DOHH2 (cell line): ENCODE data around the gene ABCF1.

Experiments
- H3F3A ChIP-seq: fragments of 200-600 bp; sonication (generic), shearing (Covaris generic); 2 replicates; pipeline ENCODE4 v1.6.0; 2016; ENCODE audit warnings: antibody characterized with exemption, mild to moderate bottlenecking; ENCODE audit not compliant: control insufficient read depth, insufficient read depth
- H3K27ac ChIP-seq: fragments of 200-600 bp; sonication (generic); 2 replicates; pipeline ENCODE4 v1.5.1; 2014; ENCODE audit warnings: low read depth, mild to moderate bottlenecking, low read length, moderate library complexity
- H3K27me3 ChIP-seq: fragments of 200-600 bp; sonication (generic); 2 replicates; pipeline ENCODE4 v1.6.1; 2014; ENCODE audit warnings: mild to moderate bottlenecking, low read length, mixed read lengths; ENCODE audit not compliant: control insufficient read depth
- H3K36me3 ChIP-seq: fragments of 200-600 bp; sonication (generic); 2 replicates; pipeline ENCODE4 v1.6.1; 2014; ENCODE audit warnings: mild to moderate bottlenecking, low read length, moderate library complexity, mixed read lengths; ENCODE audit not compliant: control insufficient read depth
- H3K4me1 ChIP-seq: fragments of 200-600 bp; sonication (generic); 2 replicates; pipeline ENCODE4 v1.6.1; 2014; ENCODE audit warnings: mild to moderate bottlenecking, low read length, mixed read lengths; ENCODE audit not compliant: control insufficient read depth
- H3K4me2 ChIP-seq: fragments of 200-600 bp; sonication (generic); 2 replicates; pipeline ENCODE4 v1.6.0; 2014; ENCODE audit warnings: mild to moderate bottlenecking, low read length, moderate library complexity
- H3K4me3 ChIP-seq: fragments of 200-600 bp; sonication (generic); 2 replicates; pipeline ENCODE4 v1.5.1; 2014; ENCODE audit warnings: mild to moderate bottlenecking, low read length, mixed read lengths
- H3K79me2 ChIP-seq: fragments of 200-600 bp; sonication (generic); 2 replicates; pipeline ENCODE4 v1.6.1; 2014; ENCODE audit warnings: mild to moderate bottlenecking, low read length, mixed read lengths; ENCODE audit not compliant: control insufficient read depth
- H3K9me2 ChIP-seq: fragments of 200-600 bp; sonication (generic); replicated peaks from 2 replicates; pipeline ENCODE4 v1.6.1; 2014; ENCODE audit warnings: mild to moderate bottlenecking, low read length, mixed read lengths; ENCODE audit not compliant: control insufficient read depth
- H3K9me3 ChIP-seq: fragments of 200-600 bp; sonication (generic); 2 replicates; pipeline ENCODE4 v1.6.1; 2014; ENCODE audit warnings: antibody characterized with exemption, low read length, mixed read lengths; ENCODE audit not compliant: control insufficient read depth, insufficient read depth
- H4K20me1 ChIP-seq: fragments of 200-600 bp; sonication (generic); 2 replicates; pipeline ENCODE4 v1.6.0; 2014; ENCODE audit warnings: low read depth, mild to moderate bottlenecking, antibody characterized with exemption, low read length, moderate library complexity; ENCODE audit not compliant: control insufficient read depth, insufficient read depth
- EZH2phosphoT487 ChIP-seq: fragments of 200-600 bp; sonication (generic); IDR thresholded peaks from 2 replicates; pipeline ENCODE4 v1.6.1; 2017; ENCODE audit warnings: borderline replicate concordance, mild to moderate bottlenecking, antibody characterized with exemption, low read length, moderate library complexity, mixed read lengths
- TF ChIP-seq, protein P1 (sequence below): fragments of 200-600 bp; sonication (generic); IDR thresholded peaks from one replicate; pipeline ENCODE4 v1.5.1; 2014; ENCODE audit warnings: antibody characterized with exemption, mild to moderate bottlenecking, low read depth, low read length; ENCODE audit not compliant: poor library complexity, severe bottlenecking

The ABCF1 gene

GRCh38 chr6:30544666-30545272 lies 26.5 kb upstream of the ABCF1 start:
- TF ChIP-seq, protein P1, sequence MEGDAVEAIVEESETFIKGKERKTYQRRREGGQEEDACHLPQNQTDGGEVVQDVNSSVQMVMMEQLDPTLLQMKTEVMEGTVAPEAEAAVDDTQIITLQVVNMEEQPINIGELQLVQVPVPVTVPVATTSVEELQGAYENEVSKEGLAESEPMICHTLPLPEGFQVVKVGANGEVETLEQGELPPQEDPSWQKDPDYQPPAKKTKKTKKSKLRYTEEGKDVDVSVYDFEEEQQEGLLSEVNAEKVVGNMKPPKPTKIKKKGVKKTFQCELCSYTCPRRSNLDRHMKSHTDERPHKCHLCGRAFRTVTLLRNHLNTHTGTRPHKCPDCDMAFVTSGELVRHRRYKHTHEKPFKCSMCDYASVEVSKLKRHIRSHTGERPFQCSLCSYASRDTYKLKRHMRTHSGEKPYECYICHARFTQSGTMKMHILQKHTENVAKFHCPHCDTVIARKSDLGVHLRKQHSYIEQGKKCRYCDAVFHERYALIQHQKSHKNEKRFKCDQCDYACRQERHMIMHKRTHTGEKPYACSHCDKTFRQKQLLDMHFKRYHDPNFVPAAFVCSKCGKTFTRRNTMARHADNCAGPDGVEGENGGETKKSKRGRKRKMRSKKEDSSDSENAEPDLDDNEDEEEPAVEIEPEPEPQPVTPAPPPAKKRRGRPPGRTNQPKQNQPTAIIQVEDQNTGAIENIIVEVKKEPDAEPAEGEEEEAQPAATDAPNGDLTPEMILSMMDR, result peak; percentile 68
- no peak for TF ChIP-seq EZH2phosphoT487
- no peaks in the 10 kb centered on the region for H3K79me2 ChIP-seq
- H3K27ac ChIP-seq, result no peak overlapping the region
- H3K4me3 ChIP-seq, result no peak overlapping the region
- H4K20me1 ChIP-seq, result no peaks in the 10 kb centered on the region
- no peaks in the 10 kb centered on the region for H3K27me3 ChIP-seq
- no peaks in the 10 kb centered on the region for H3K9me3 ChIP-seq
- H3K4me2 ChIP-seq, result no peak overlapping the region
- peaks cover 4% of the 10 kb centered on the region for H3F3A ChIP-seq
- peaks cover 37% of the 10 kb centered on the region for H3K36me3 ChIP-seq
- peaks cover 21% of the 10 kb centered on the region for H3K4me1 ChIP-seq
- no peaks in the 10 kb centered on the region for H3K9me2 ChIP-seq

- Histone ChIP-seq H3K9me3 (no peaks in the 10 kb centered on the region), H3K79me2 (no peaks in the 10 kb centered on the region), H4K20me1 (no peaks in the 10 kb centered on the region), H3K4me1 (peaks cover 13% of the 10 kb centered on the region), H3K36me3 (peaks cover 56% of the 10 kb centered on the region), H3K27me3 (no peaks in the 10 kb centered on the region), H3K27ac (no peak overlapping the region), H3K4me2 (no peak overlapping the region), H3K9me2 (no peaks in the 10 kb centered on the region), H3F3A (peaks cover 4% of the 10 kb centered on the region; the same call in 1 of the 2 replicates), H3K4me3 (no peak overlapping the region)
- TF ChIP-seq, protein P1, result no peak
- no peak for TF ChIP-seq EZH2phosphoT487
Measured at GRCh38 chr6:30547454-30547853, 23.8 kb upstream of the ABCF1 start.

- peaks cover 7% of the 10 kb centered on the region for H3K4me1 ChIP-seq
- H3F3A ChIP-seq, result peaks cover 4% of the 10 kb centered on the region; the same call in 1 of the 2 replicates
- H3K4me2 ChIP-seq, result no peak overlapping the region
- H3K36me3 ChIP-seq, result peaks cover 65% of the 10 kb centered on the region
- TF ChIP-seq EZH2phosphoT487, result no peak
- TF ChIP-seq, protein P1, result no peak
- no peak overlapping the region for H3K27ac ChIP-seq
- H4K20me1 ChIP-seq, result no peaks in the 10 kb centered on the region
- H3K9me3 ChIP-seq, result no peaks in the 10 kb centered on the region
- H3K79me2 ChIP-seq, result no peaks in the 10 kb centered on the region
- H3K4me3 ChIP-seq, result no peak overlapping the region
- H3K27me3 ChIP-seq, result no peaks in the 10 kb centered on the region
- no peaks in the 10 kb centered on the region for H3K9me2 ChIP-seq
Measured at GRCh38 chr6:30548375-30548774, 22.9 kb upstream of the ABCF1 start.
